Effector memory CD4-positive, alpha-beta T cell (primary cell): ENCODE measurements around the gene CADPS2.
"Not testable (repeated sequence)": the region's sequence is repeated elsewhere in the genome, so short reads cannot be mapped to it uniquely, and the experiment has no call there.

ENCODE experiments used
- DNase-seq, 3 donors: peaks; one replicate each; pipeline ENCODE4 v3.0.0-alpha.2; 2020
- H3K27ac ChIP-seq: 2 replicates; pipeline ENCODE4 v1.7.0; 2013; ENCODE audit warnings: mild to moderate bottlenecking, low read length, moderate library complexity; ENCODE audit not compliant: insufficient read depth, poor library complexity, severe bottlenecking
- H3K27me3 ChIP-seq: replicated peaks from 2 replicates; pipeline ENCODE4 v1.7.0; 2013; ENCODE audit warnings: mild to moderate bottlenecking, low read length; ENCODE audit not compliant: insufficient read depth, control insufficient read depth, poor library complexity, severe bottlenecking
- H3K36me3 ChIP-seq: 2 replicates; pipeline ENCODE4 v1.7.0; 2013; ENCODE audit warnings: mild to moderate bottlenecking, low read length, moderate library complexity; ENCODE audit not compliant: control insufficient read depth, insufficient read depth
- H3K4me1 ChIP-seq: 2 replicates; pipeline ENCODE4 v1.7.0; 2013; ENCODE audit warnings: low read length, mild to moderate bottlenecking; ENCODE audit not compliant: control insufficient read depth, insufficient read depth, poor library complexity, severe bottlenecking
- H3K4me3 ChIP-seq: 2 replicates; pipeline ENCODE4 v1.7.0; 2013; ENCODE audit warnings: low read length, low read depth, mild to moderate bottlenecking; ENCODE audit not compliant: insufficient read depth, poor library complexity, severe bottlenecking
- H3K9me3 ChIP-seq: 2 replicates; pipeline ENCODE4 v1.7.0; 2013; ENCODE audit warnings: mild to moderate bottlenecking, low read length, moderate library complexity; ENCODE audit not compliant: control insufficient read depth

The CADPS2 gene

DNA sequence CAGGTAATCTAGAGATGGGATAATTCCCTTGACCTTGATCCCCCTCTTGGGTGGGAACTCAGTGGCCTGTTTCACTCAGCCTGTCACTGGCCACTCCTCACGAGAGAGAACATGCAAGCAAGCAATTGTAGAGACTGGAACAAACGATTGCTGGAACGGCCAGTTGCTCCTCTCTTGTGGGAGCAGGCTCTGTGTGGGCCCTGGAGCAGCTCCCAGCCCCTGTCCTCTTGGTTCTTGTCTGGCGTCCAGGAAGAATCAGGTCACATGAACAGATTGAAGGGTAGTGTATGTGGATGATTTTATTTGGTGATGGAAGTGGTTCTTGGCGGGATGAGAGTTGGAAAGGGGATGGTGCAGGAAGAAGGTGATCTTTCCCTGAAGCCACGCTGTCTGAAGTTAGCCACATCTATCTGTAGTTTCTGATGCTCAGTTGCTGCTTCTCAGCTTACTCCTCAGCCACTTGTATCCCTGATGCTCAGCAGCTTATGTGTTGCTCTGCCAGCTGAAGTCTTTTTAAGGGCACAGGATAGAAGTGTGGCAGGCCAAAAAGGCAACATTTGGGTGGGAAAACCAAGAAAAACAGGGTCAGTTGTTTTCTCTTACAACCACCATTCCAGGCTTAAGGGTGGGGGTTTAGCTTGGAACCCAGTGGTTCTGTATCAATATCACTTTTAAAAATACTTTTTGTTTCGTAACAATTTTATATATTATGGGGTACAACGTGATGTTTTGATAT is 203.3 kb downstream of the CADPS2 start:
- Histone ChIP-seq H3K27me3 (no peaks in the 10 kb centered on the region), H3K27ac (no peak overlapping the region), H3K4me1 (no peaks in the 10 kb centered on the region), H3K4me3 (no peak overlapping the region), H3K9me3 (no peaks in the 10 kb centered on the region), H3K36me3 (no peaks in the 10 kb centered on the region)
- no peak for DNase-seq

DNA sequence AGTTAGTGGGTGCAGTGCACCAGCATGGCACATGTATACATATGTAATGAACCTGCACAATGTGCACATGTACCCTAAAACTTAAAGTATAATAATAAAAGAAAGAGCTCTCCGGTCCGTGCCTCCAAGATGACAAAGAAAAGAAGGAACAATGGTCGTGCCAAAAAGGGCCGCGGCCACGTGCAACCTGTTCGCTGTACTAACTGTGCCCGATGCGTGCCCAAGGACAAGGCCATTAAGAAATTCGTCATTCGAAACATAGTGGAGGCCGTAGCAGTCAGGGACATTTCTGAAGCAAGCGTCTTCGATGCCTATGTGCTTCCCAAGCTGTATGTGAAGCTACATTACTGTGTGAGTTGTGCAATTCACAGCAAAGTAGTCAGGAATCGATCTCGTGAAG is 205.1 kb downstream of the CADPS2 start:
- not testable (repeated sequence) for H3K36me3 ChIP-seq, H3K9me3 ChIP-seq, H3K4me3 ChIP-seq, H3K4me1 ChIP-seq, DNase-seq, H3K27me3 ChIP-seq, H3K27ac ChIP-seq

DNA sequence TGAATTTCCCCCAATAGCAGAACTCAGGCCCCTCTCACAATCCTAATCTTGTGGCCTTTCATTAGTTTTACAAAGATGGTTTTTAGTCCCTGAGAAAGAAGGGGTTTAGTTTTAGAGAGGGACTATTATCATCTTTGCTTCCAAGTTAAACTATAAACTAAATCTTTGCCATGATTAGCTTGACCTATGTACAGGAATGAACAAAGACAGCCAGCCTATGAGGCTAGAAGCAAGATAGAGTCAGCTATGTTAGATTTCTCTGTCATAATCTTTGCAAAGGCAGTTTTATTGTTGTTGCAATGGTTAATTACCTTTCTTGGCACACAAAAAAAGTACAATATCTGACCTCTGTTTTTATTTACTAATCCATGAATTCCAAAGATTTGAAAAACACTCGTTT is 206.4 kb downstream of the CADPS2 start:
- Histone ChIP-seq H3K4me1 (no peaks in the 10 kb centered on the region), H3K36me3 (no peaks in the 10 kb centered on the region), H3K27ac (no peak overlapping the region), H3K4me3 (no peak overlapping the region), H3K27me3 (no peaks in the 10 kb centered on the region), H3K9me3 (no peaks in the 10 kb centered on the region)
- no peak for DNase-seq

DNA sequence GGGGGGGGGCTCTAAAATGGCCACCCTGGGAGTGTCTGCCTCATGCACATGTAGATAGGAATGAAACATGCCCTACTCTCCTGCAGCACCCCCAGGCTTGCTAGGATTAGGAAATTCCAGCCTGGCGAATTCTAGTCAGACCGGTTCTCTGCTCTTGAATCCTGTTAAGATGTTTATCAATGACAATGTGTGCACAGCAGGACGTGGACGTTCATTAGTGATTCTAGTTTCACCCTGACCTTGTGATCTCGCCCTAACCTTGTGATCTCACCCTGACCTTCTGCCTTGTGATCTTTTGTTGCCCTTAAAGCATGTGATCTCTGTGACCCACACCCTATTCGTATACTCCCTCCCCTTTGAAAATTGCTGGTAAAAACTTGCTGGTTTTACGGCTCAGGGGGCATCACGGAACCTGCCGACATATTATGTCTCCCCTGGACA is 207.0 kb downstream of the CADPS2 start:
- not testable (repeated sequence) for H3K27ac ChIP-seq, H3K4me1 ChIP-seq, H3K27me3 ChIP-seq, H3K4me3 ChIP-seq, H3K9me3 ChIP-seq, DNase-seq, H3K36me3 ChIP-seq

DNA sequence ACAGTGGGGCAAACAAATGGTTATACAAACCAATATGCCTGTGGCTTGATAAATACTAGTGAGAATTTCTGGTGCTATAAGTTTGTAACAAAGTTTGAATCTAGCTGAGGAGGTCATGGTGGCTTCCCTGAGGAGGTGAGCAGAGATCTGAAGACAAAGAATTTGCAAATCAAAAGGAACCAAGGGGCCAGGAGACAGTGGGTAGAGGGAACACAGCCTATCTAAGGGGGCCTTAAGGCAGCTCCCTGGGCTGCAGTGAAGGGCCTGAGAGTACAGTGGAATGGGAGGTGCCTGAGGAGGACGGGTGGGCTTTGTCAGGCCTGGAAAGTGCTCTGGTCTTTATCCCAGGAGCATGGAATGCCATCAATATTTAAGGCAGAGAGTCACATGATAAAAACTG is 209.1 kb downstream of the CADPS2 start:
- H3K27me3 ChIP-seq = no peaks in the 10 kb centered on the region
- H3K9me3 ChIP-seq = no peaks in the 10 kb centered on the region
- no peak overlapping the region for H3K4me3 ChIP-seq
- no peak for DNase-seq
- H3K36me3 ChIP-seq = no peaks in the 10 kb centered on the region
- H3K4me1 ChIP-seq = no peaks in the 10 kb centered on the region
- no peak overlapping the region for H3K27ac ChIP-seq

DNA sequence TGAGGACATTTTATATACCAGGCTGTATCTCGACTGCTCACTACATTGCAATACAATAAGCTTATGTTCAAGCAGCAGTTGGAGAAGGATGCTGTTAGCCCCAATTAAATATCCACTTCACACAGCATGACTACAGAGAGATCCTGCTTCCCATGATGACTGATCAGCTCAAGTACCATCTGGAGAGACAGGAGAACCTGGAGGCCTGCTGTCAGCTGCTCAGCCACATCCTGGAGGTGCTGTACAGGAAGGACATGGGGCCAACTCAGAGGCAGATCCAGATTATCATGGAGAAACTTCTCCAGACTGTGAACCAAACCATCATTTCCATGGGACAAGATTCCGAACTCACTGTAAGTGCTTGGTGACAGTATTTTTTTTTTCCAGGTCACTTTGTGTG is 209.8 kb downstream of the CADPS2 start:
- DNase-seq = no peak
- no peak overlapping the region for H3K27ac ChIP-seq
- no peak overlapping the region for H3K4me3 ChIP-seq
- no peaks in the 10 kb centered on the region for H3K27me3 ChIP-seq
- no peaks in the 10 kb centered on the region for H3K36me3 ChIP-seq
- H3K4me1 ChIP-seq = no peaks in the 10 kb centered on the region
- H3K9me3 ChIP-seq = no peaks in the 10 kb centered on the region

DNA sequence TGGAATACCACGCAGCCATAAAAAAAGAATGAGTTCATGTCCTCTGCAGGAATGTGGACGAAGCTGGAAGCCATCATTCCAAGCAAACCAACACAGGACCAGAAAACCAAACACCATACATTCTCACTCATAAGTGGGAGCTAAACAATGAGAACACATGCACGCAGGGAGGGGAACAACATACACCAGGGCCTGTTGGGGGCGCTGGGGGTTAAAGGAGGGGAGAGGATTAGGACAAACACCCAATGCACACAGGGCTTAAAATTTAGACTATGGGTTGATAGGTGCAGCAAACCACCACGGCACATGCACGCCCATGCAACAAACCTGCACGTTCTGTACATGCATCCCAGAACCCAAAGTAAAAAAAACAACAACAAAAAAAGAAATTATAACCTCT is 210.6 kb downstream of the CADPS2 start:
- H3K9me3 ChIP-seq = no peaks in the 10 kb centered on the region
- H3K27ac ChIP-seq = no peak overlapping the region
- no peaks in the 10 kb centered on the region for H3K36me3 ChIP-seq
- H3K27me3 ChIP-seq = no peaks in the 10 kb centered on the region
- no peaks in the 10 kb centered on the region for H3K4me1 ChIP-seq
- no peak overlapping the region for H3K4me3 ChIP-seq
- DNase-seq = no peak

DNA sequence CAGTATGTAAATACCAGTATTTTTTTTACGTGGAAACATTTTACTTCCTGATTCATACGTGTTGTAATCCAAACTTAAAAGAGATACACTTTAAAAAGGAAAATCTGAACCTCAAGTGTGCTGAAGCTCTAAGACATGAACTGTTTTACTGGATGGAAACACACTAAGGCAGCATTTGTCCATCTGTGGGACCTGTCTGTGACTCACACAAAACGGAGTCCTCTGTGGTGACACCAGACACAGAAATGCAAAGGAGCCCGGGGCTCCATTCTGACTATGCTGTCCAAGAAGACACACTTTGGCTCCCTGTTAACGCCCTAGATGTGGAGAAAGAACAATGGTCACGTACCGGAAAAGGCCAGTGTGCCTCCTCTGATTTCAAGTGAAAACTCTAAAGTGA is 211.2 kb downstream of the CADPS2 start:
- H3K27me3 ChIP-seq = no peaks in the 10 kb centered on the region
- H3K27ac ChIP-seq = no peak overlapping the region
- no peaks in the 10 kb centered on the region for H3K9me3 ChIP-seq
- H3K4me3 ChIP-seq = no peak overlapping the region
- no peak for DNase-seq
- no peaks in the 10 kb centered on the region for H3K36me3 ChIP-seq
- no peaks in the 10 kb centered on the region for H3K4me1 ChIP-seq

DNA sequence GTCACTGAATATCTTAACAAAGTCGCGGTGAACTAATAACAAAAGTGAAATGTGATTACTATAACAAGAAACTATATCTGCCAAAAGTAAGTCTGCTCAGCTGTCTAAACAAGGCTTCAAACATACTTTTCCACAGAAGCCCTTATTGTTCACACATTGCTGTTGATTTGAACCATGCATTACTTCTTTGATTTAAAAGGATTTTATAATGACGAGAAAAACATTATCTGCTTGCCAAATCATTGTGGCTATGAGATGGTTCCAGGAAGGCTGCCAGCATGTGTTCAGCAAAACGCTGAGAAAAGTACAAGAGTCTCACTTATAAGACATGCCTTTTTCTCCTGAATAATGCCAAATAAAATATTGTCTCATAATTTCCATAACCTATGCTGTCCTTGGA is 211.8 kb downstream of the CADPS2 start:
- H3K27me3 ChIP-seq = no peaks in the 10 kb centered on the region
- no peaks in the 10 kb centered on the region for H3K36me3 ChIP-seq
- H3K9me3 ChIP-seq = no peaks in the 10 kb centered on the region
- H3K4me3 ChIP-seq = no peak overlapping the region
- DNase-seq = no peak
- no peak overlapping the region for H3K27ac ChIP-seq
- H3K4me1 ChIP-seq = no peaks in the 10 kb centered on the region

DNA sequence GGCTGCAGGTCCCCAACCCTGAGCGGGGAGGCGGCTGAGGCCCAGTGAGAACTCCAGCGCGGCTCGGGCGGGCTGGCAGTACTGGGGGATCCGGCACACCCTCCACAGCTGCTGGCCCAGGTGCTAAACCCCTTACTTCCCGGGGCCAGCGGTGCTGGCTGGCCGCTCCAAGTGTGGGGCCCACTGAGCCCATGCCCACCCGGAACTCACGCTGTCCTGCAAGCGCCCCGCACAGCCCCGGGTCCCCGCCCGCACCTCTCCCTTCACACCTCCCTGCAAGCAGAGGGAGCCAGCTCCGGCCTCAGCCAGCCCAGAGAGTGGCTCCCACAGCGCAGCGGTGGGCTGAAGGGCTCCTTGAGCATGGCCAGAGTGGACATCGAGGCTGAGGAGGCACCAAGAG is 212.3 kb downstream of the CADPS2 start:
- no peak for DNase-seq
- Histone ChIP-seq H3K27ac (no peak overlapping the region), H3K36me3 (no peaks in the 10 kb centered on the region), H3K4me3 (no peak overlapping the region), H3K4me1 (no peaks in the 10 kb centered on the region), H3K27me3 (no peaks in the 10 kb centered on the region), H3K9me3 (no peaks in the 10 kb centered on the region)
